H1 (cell line): ENCODE results near the gene POU6F2. TPM values are rescaled to one million over a fixed set of nuclear protein-coding genes. Genes with fewer than 3 reads are reported as not detected.

Experiments
- CTCF ChIA-PET: fragments of 300-600 bp; sonication (Branson Sonifier 250); formaldehyde crosslinking; loops from one replicate; lab custom pipeline; 2021; ENCODE audit not compliant: partially characterized antibody; lab: Charles Lee
- POLR2A ChIA-PET: fragments of 300-600 bp; sonication (Branson Sonifier 250); formaldehyde crosslinking; loops from one replicate; lab custom pipeline; 2021; ENCODE audit warnings: inconsistent platforms; ENCODE audit not compliant: partially characterized antibody; lab: Charles Lee
- DNase-seq, 2 experiments: peaks; one replicate each; pipeline versions ENCODE4 v3.0.0 to v3.0.0-alpha.2; 2010 to 2022; ENCODE audit warnings: low spot score in 2 of 2, low read depth in 1 of 2, mixed read lengths in 1 of 2
- FAIRE-seq: peaks from 2 replicates; lab custom pipeline; 2011; peaks lifted over from hg19 to GRCh38; lab: Jason Lieb, UNC
- H2AFZ ChIP-seq: 2 replicates; pipeline ENCODE4 v1.8.1; 2012; ENCODE audit warnings: low read length, inconsistent platforms
- H2AK5ac ChIP-seq: 2 replicates; pipeline ENCODE4 v1.6.1; 2013; ENCODE audit warnings: low read depth, low read length
- H2BK120ac ChIP-seq: replicated peaks from 2 replicates; pipeline ENCODE3; 2013; ENCODE audit warnings: low read depth, low read length, inconsistent platforms
- H2BK12ac ChIP-seq: 2 replicates; pipeline ENCODE4 v1.6.1; 2013; ENCODE audit warnings: low read depth, low read length
- H2BK15ac ChIP-seq: 2 replicates; pipeline ENCODE4 v1.6.1; 2013; ENCODE audit warnings: low read length
- H2BK20ac ChIP-seq: 2 replicates; pipeline ENCODE4 v1.6.1; 2013; ENCODE audit warnings: low read length
- H2BK5ac ChIP-seq: 2 replicates; pipeline ENCODE4 v1.6.1; 2013; ENCODE audit warnings: low read depth, low read length
- H3K14ac ChIP-seq: 2 replicates; pipeline ENCODE4 v1.6.1; 2013; ENCODE audit warnings: inconsistent platforms; ENCODE audit not compliant: insufficient read length
- H3K18ac ChIP-seq: 2 replicates; pipeline ENCODE4 v1.6.1; 2013; ENCODE audit warnings: low read length; ENCODE audit errors: extremely low read depth
- H3K23ac ChIP-seq: 2 replicates; pipeline ENCODE4 v1.6.1; 2013; ENCODE audit warnings: inconsistent platforms; ENCODE audit not compliant: insufficient read length
- H3K23me2 ChIP-seq: 2 replicates; pipeline ENCODE4 v1.6.1; 2013; ENCODE audit warnings: low read depth, low read length
- H3K27ac ChIP-seq: 2 replicates; pipeline ENCODE4 v1.6.1; 2011; ENCODE audit warnings: low read depth, low read length, inconsistent platforms
- H3K27me3 ChIP-seq, 4 experiments: replicated peaks in 1 of 4; 1 replicate in 1 of 4; 2 replicates in 3 of 4; pipeline versions ENCODE4 v1.6.1 to v1.8.1; 2011 to 2013; ENCODE audit warnings: low read length in 3 of 4, mild to moderate bottlenecking in 3 of 4, inconsistent platforms in 2 of 4, mixed read lengths in 2 of 4, moderate library complexity in 1 of 4; ENCODE audit not compliant: control insufficient read depth in 3 of 4, insufficient read depth in 3 of 4; ENCODE audit errors: extremely low read depth in 1 of 4
- H3K36me3 ChIP-seq, 4 experiments: 2 replicates each; pipeline versions ENCODE4 v1.6.1 to v1.8.1; 2011 to 2013; ENCODE audit warnings: mild to moderate bottlenecking in 4 of 4, low read length in 3 of 4, moderate library complexity in 2 of 4, control low read depth in 1 of 4, inconsistent platforms in 1 of 4; ENCODE audit not compliant: insufficient read depth in 4 of 4, control insufficient read depth in 2 of 4
- H3K4ac ChIP-seq: replicated peaks from 2 replicates; pipeline ENCODE3; 2013; ENCODE audit warnings: low read length, low read depth, mixed read lengths, inconsistent platforms; ENCODE audit not compliant: insufficient read length
- H3K4me1 ChIP-seq, 4 experiments: replicated peaks in 1 of 4; 1 replicate in 1 of 4; 2 replicates in 3 of 4; pipeline versions ENCODE4 v1.6.1 to v1.8.1; 2011 to 2013; ENCODE audit warnings: low read length in 3 of 4, inconsistent platforms in 2 of 4, mixed read lengths in 1 of 4; ENCODE audit not compliant: insufficient read depth in 4 of 4, control insufficient read depth in 3 of 4
- H3K4me2 ChIP-seq, 2 experiments: 2 replicates each; pipeline versions ENCODE4 v1.6.1 to v1.8.1; 2011 to 2013; ENCODE audit warnings: low read depth in 2 of 2, low read length in 2 of 2, control low read depth in 1 of 2, inconsistent platforms in 1 of 2, mild to moderate bottlenecking in 1 of 2; ENCODE audit not compliant: insufficient read depth in 1 of 2
- H3K4me3 ChIP-seq, 4 experiments: fragments of 200-600, 300-600 bp in 1 of 4; sonication (generic), shearing (Covaris generic), sonication (Bioruptor Twin) in 1 of 4; 2 replicates each; pipeline versions ENCODE4 v1.5.1 to v1.8.1; 2011 to 2016; ENCODE audit warnings: low read length in 4 of 4, low read depth in 3 of 4, control low read depth in 2 of 4, inconsistent platforms in 2 of 4, mild to moderate bottlenecking in 2 of 4, mixed read lengths in 1 of 4, moderate library complexity in 1 of 4; ENCODE audit not compliant: insufficient read depth in 2 of 4; ENCODE audit errors: extremely low read depth in 1 of 4
- H3K56ac ChIP-seq: replicated peaks from 2 replicates; pipeline ENCODE3; 2013; ENCODE audit warnings: low read depth, mild to moderate bottlenecking, mixed read lengths, low read length, inconsistent platforms; ENCODE audit not compliant: insufficient read length
- H3K79me1 ChIP-seq: 2 replicates; pipeline ENCODE4 v1.6.1; 2013; ENCODE audit warnings: low read depth, low read length, control low read depth
- H3K79me2 ChIP-seq, 2 experiments: 2 replicates each; pipeline versions ENCODE4 v1.6.1 to v1.8.1; 2012 to 2013; ENCODE audit warnings: low read length in 2 of 2, mild to moderate bottlenecking in 2 of 2, inconsistent platforms in 1 of 2; ENCODE audit not compliant: insufficient read depth in 2 of 2, control insufficient read depth in 1 of 2
- H3K9ac ChIP-seq, 4 experiments: replicated peaks in 1 of 4; 1 replicate in 1 of 4; 2 replicates in 3 of 4; pipeline versions ENCODE4 v1.6.1 to v1.8.1; 2011 to 2013; ENCODE audit warnings: low read depth in 3 of 4, low read length in 3 of 4, control low read depth in 2 of 4, mild to moderate bottlenecking in 2 of 4, moderate library complexity in 2 of 4, inconsistent platforms in 1 of 4; ENCODE audit errors: extremely low read depth in 1 of 4
- H3K9me3 ChIP-seq, 2 experiments: 2 replicates each; pipeline versions ENCODE4 v1.6.1 to v1.8.1; 2012 to 2013; ENCODE audit warnings: mild to moderate bottlenecking in 2 of 2, moderate library complexity in 2 of 2, control low read depth in 1 of 2, inconsistent platforms in 1 of 2, low read depth in 1 of 2, low read length in 1 of 2, mixed read lengths in 1 of 2; ENCODE audit not compliant: insufficient read depth in 2 of 2
- H4K20me1 ChIP-seq, 2 experiments: replicated peaks in 1 of 2; 2 replicates each; pipeline versions ENCODE3 to v1.8.1; 2011 to 2013; ENCODE audit warnings: inconsistent platforms in 2 of 2, low read length in 2 of 2, mild to moderate bottlenecking in 1 of 2; ENCODE audit not compliant: insufficient read depth in 2 of 2, control insufficient read depth in 1 of 2
- H4K5ac ChIP-seq: 2 replicates; pipeline ENCODE4 v1.6.1; 2013; ENCODE audit warnings: low read length, low read depth, mixed read lengths, inconsistent platforms; ENCODE audit not compliant: insufficient read length
- H4K8ac ChIP-seq: 2 replicates; pipeline ENCODE4 v1.8.0; 2013; ENCODE audit warnings: mild to moderate bottlenecking, moderate library complexity, low read length, inconsistent platforms; ENCODE audit not compliant: insufficient read depth; ENCODE audit errors: extremely low read depth
- H4K91ac ChIP-seq: replicated peaks from 2 replicates; pipeline ENCODE3; 2013; ENCODE audit warnings: low read length, mixed read lengths, inconsistent platforms; ENCODE audit not compliant: insufficient read length
- BACH1 ChIP-seq: IDR thresholded peaks from 2 replicates; pipeline ENCODE4 v1.6.1; 2012; ENCODE audit warnings: low read length, improper control_type of control experiment
- CBX8 ChIP-seq: fragments of 300-800, 300-1000 bp; sonication (generic); IDR thresholded peaks from 2 replicates; pipeline ENCODE4 v1.7.1; 2016; ENCODE audit warnings: low read depth, low read length, borderline replicate concordance
- SRF ChIP-seq: IDR thresholded peaks from 2 replicates; pipeline ENCODE4 v1.6.1; 2011; ENCODE audit warnings: mild to moderate bottlenecking, low read depth, low read length, moderate library complexity
- TEAD4 ChIP-seq: IDR thresholded peaks from 2 replicates; pipeline ENCODE4 v1.6.1; 2012; ENCODE audit warnings: low read depth, low read length, inconsistent platforms, mixed read lengths
- WGBS, 2 experiments: shearing (Covaris generic) in 1 of 2; methylation state at CpG; one replicate each; pipeline versions ENCODE4 v1.1.6 to v1.1.7; 2013 to 2015; ENCODE audit warnings: low lambda C conversion rate in 2 of 2, mixed read lengths in 2 of 2, inconsistent platforms in 1 of 2, low coverage in 1 of 2, missing lambda C conversion rate in 1 of 2; ENCODE audit not compliant: insufficient replicate concordance in 2 of 2, insufficient coverage in 1 of 2, insufficient read length in 1 of 2; ENCODE audit errors: extremely low coverage in 1 of 2, missing lambda C conversion rate in 1 of 2; 5-methylcytosine and 5-hydroxymethylcytosine counted together
- polyA plus RNA-seq, 7 experiments: library from polyadenylated mRNA; depleted of rRNA in 3 of 7; stranded (reverse) in 5 of 7; unstranded in 2 of 7; fragments of >200 nt in 5 of 7; fragments of 200-250 nt in 2 of 7; gene quantifications; 1 replicate in 5 of 7; 2 replicates in 1 of 7; 4 replicates in 1 of 7; pipeline versions ENCODE4 v1.2.1 to v1.2.3, GENCODE V29; 2011 to 2013; ENCODE audit warnings: missing spikeins in 2 of 7, mixed read lengths in 2 of 7
- total RNA-seq: library from RNA; stranded (reverse); fragmentation: NEBNext Ultra II Directional; extraction: Animal tissue kit (Norgen Biotek cat#: 25700); gene quantifications from 2 replicates; pipeline ENCODE4 v1.2.1, GENCODE V29; 2021

Gene POU6F2
- total and polyA plus RNA-seq, 2 of the 8 experiments (the other 6 are each of a cell fraction or from before 2014, with no cell fraction given), result 1.1 to 2.0 TPM

DNA sequence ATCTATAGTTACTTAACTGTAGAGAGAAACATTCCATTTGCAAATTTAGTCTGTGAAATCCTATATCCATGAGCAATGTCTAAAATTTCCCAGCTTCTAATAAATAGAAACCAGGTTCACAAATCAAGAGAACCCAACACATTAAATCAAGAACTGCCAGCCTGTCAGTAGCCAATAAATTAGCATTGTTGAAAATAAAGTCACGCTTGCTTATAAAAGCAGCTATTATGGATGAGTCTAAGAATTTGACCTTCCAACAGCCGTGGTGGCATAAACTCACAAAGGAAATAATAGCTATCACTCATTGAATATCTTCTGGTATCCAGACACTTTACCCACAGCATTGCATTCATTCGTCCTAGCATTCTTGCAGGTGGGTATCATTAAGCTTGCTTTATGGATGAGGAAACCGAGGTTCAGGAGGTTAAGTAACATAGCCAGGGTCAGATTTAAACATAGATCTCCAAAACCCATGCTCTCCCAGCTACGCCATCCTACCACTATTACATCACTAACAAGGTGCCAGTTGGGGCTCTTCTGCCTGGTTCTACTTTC, 328.4 kb downstream of the POU6F2 start:
- no peak for DNase-seq
- H3K14ac ChIP-seq, result no peak overlapping the region
- no peak overlapping the region for H4K5ac ChIP-seq
- no peaks in the 10 kb centered on the region for H3K36me3 ChIP-seq
- no peak overlapping the region for H4K91ac ChIP-seq
- H3K56ac ChIP-seq, result no peak overlapping the region
- no peak overlapping the region for H2AFZ ChIP-seq
- no peak overlapping the region for H4K8ac ChIP-seq
- no peak overlapping the region for H2BK120ac ChIP-seq
- no peak overlapping the region for H3K4me2 ChIP-seq
- no peak overlapping the region for H2BK5ac ChIP-seq
- H2BK15ac ChIP-seq, result no peak overlapping the region
- no peak overlapping the region for H3K27ac ChIP-seq
- WGBS, 2 experiments, result 93% methylated on average over 5 of the region's 5 CpGs; no CpG with 5 or more reads in 1 of the 2 experiments
- H3K4me1 ChIP-seq, result peaks cover 0 to 5% (median 2%) of the 10 kb centered on the region in 4 experiments; a peak in 4 of 7 replicates
- H3K4ac ChIP-seq, result no peak overlapping the region
- CTCF ChIA-PET, result interaction anchor here (0.7 to 2.5 kb wide), 4 partner anchors 52 to 108 kb away, joined by 3 to 8 read pairs (median 3); no protein-coding TSS in a partner anchor
- POLR2A ChIA-PET, result no interaction called here
- H3K79me1 ChIP-seq, result no peaks in the 10 kb centered on the region
- no peak overlapping the region for H2BK12ac ChIP-seq
- no peak overlapping the region for H3K18ac ChIP-seq
- H3K27me3 ChIP-seq, result no peaks in the 10 kb centered on the region
- H3K23ac ChIP-seq, result no peak overlapping the region
- H4K20me1 ChIP-seq, result peaks cover 0 to 1% of the 10 kb centered on the region in 2 experiments
- H3K4me3 ChIP-seq, result no peak overlapping the region
- FAIRE-seq, result no peak
- no peak overlapping the region for H3K9ac ChIP-seq
- H3K79me2 ChIP-seq, result no peaks in the 10 kb centered on the region
- H3K9me3 ChIP-seq, result no peaks in the 10 kb centered on the region
- no peak overlapping the region for H2AK5ac ChIP-seq
- H2BK20ac ChIP-seq, result no peak overlapping the region
- no peaks in the 10 kb centered on the region for H3K23me2 ChIP-seq
- TF ChIP-seq SRF (no peak), CBX8 (no peak), TEAD4 (no peak), BACH1 (no peak)
